ENCODE data around the gene OLFML2A.

- TF ChIP-seq, protein P1, sequence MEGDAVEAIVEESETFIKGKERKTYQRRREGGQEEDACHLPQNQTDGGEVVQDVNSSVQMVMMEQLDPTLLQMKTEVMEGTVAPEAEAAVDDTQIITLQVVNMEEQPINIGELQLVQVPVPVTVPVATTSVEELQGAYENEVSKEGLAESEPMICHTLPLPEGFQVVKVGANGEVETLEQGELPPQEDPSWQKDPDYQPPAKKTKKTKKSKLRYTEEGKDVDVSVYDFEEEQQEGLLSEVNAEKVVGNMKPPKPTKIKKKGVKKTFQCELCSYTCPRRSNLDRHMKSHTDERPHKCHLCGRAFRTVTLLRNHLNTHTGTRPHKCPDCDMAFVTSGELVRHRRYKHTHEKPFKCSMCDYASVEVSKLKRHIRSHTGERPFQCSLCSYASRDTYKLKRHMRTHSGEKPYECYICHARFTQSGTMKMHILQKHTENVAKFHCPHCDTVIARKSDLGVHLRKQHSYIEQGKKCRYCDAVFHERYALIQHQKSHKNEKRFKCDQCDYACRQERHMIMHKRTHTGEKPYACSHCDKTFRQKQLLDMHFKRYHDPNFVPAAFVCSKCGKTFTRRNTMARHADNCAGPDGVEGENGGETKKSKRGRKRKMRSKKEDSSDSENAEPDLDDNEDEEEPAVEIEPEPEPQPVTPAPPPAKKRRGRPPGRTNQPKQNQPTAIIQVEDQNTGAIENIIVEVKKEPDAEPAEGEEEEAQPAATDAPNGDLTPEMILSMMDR (IDR thresholded peaks at IDR 0.05): no peak
- TF ChIP-seq POLR2A (IDR thresholded peaks at IDR 0.05): no peak
Observed at GRCh38 chr9:124799274-124800006, 22.5 kb downstream of the OLFML2A start.

Measured in thyroid gland (tissue), 4 donors.